ENCODE data around the gene ZDHHC14.

The ZDHHC14 gene

GRCh38 chr6:157538168-157538567 is 157.2 kb downstream of the ZDHHC14 start:
- no peak overlapping the region for H3K4me3 ChIP-seq (ENCODE audit: low read depth, low read length)
- TF ChIP-seq CTCF (IDR thresholded peaks at IDR 0.05; ENCODE audit: low read depth, low read length) = no peak

GRCh38 chr6:157538698-157539097 is 157.7 kb downstream of the ZDHHC14 start:
- no peak overlapping the region for H3K4me3 ChIP-seq (ENCODE audit: low read depth, low read length)
- no peak for TF ChIP-seq CTCF (IDR thresholded peaks at IDR 0.05; ENCODE audit: low read depth, low read length)

- H3K4me3 ChIP-seq (ENCODE audit: low read depth, low read length) = no peak overlapping the region
- no peak for TF ChIP-seq CTCF (IDR thresholded peaks at IDR 0.05; ENCODE audit: low read depth, low read length)
Measured at GRCh38 chr6:157539421-157539822, 158.4 kb downstream of the ZDHHC14 start.

GRCh38 chr6:157539900-157540752 is 159.1 kb downstream of the ZDHHC14 start:
- TF ChIP-seq CTCF (IDR thresholded peaks at IDR 0.05; ENCODE audit: low read depth, low read length) = no peak
- H3K4me3 ChIP-seq (ENCODE audit: low read depth, low read length) = no peak overlapping the region

GRCh38 chr6:157541618-157542413 is 160.8 kb downstream of the ZDHHC14 start:
- TF ChIP-seq CTCF (IDR thresholded peaks at IDR 0.05; ENCODE audit: low read depth, low read length) = no peak
- no peak overlapping the region for H3K4me3 ChIP-seq (ENCODE audit: low read depth, low read length)

- H3K4me3 ChIP-seq (ENCODE audit: low read depth, low read length) = no peak overlapping the region
- no peak for TF ChIP-seq CTCF (IDR thresholded peaks at IDR 0.05; ENCODE audit: low read depth, low read length)
Measured at GRCh38 chr6:157542414-157543160, 161.6 kb downstream of the ZDHHC14 start.
